ENCODE measurements around the gene ACMSD. TPM values are rescaled to one million over a fixed set of nuclear protein-coding genes. Genes with fewer than 3 reads are reported as not detected.
"Not testable (repeated sequence)": the region's sequence is repeated elsewhere in the genome, so short reads cannot be mapped to it uniquely, and the experiment has no call there.

ACMSD gene
- total RNA-seq, 1 donor from 2014 or later, result not detected

DNA sequence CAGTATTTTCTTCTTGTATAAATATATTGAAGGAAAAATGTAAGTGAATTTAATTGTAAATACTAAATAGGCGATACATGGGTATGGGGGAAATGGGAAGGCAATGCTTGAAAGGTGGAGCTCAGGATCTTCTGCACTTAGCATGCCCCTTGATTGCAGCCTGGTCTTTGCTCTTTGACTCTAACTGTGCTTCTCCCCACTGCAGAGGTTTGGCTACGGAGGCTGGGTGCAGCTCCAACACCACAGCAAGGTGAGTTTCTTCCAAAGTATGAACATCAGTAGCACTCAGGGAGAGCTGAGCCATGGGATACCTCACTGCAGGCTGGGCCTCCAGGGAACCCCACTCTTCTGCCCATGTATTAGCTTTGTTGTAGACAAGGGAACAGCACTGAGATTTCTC, 6.6 kb downstream of the ACMSD start:
- no peak for ATAC-seq (ENCODE audit: poor library complexity)
- intact Hi-C loops (cut with DNase I), result no loop called here
- DNase-seq, result no peak

GRCh38 chr2:134845719-134846118, 7.3 kb downstream of the ACMSD start:
- DNase-seq, result no peak
- intact Hi-C loops (cut with DNase I), result no loop called here
- no peak for ATAC-seq (ENCODE audit: poor library complexity)

- ATAC-seq (ENCODE audit: poor library complexity) (no peak), DNase-seq (no peak)
- intact Hi-C loops (cut with DNase I), result no loop called here
Measured at GRCh38 chr2:134846213-134846612, 7.8 kb downstream of the ACMSD start.

DNA sequence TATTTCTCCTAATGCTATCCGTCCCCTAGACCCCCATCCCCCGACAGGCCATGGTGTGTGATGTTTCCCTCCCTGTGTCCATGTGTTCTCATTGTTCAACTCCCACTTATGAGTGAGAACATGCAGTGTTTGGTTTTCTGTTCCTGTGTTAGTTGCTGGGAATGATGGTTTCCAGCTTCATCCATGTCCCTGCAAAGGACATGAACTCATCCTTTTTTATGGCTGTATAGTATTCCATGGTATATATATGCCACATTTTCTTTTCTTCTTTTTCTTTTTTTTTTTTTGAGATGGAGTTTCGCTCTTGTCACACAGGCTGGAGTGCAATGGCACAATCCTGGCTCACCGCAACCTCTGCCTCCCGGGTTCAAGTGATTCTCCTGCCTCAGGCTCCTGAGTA, 9.2 kb downstream of the ACMSD start:
- ATAC-seq (ENCODE audit: poor library complexity); intact Hi-C loops (cut with DNase I): not testable (repeated sequence)

GRCh38 chr2:134852518-134852917, 14.1 kb downstream of the ACMSD start:
- DNase-seq (no peak), ATAC-seq (ENCODE audit: poor library complexity) (no peak)
- intact Hi-C loops (cut with DNase I), result no loop called here

More for the DNA sequence above, 9.2 kb downstream of the ACMSD start:
- not testable (repeated sequence) for DNase-seq

GRCh38 chr2:134855709-134856108, 17.3 kb downstream of the ACMSD start:
- DNase-seq, result no peak
- intact Hi-C loops (cut with DNase I), result no loop called here
- ATAC-seq (ENCODE audit: poor library complexity), result no peak

GRCh38 chr2:134858245-134858644, 19.8 kb downstream of the ACMSD start:
- ATAC-seq (ENCODE audit: poor library complexity) (no peak), DNase-seq (no peak)
- intact Hi-C loops (cut with DNase I), result no loop called here

GRCh38 chr2:134861173-134861572, 22.8 kb downstream of the ACMSD start:
- intact Hi-C loops (cut with DNase I), result no loop called here
- no peak for DNase-seq
- no peak for ATAC-seq (ENCODE audit: poor library complexity)

GRCh38 chr2:134862069-134862468, 23.7 kb downstream of the ACMSD start:
- intact Hi-C loops (cut with DNase I), result no loop called here
- DNase-seq, result no peak
- ATAC-seq (ENCODE audit: poor library complexity), result no peak

- intact Hi-C loops (cut with DNase I), result no loop called here
- no peak for ATAC-seq (ENCODE audit: poor library complexity)
- no peak for DNase-seq
Measured at GRCh38 chr2:134862674-134863073, 24.3 kb downstream of the ACMSD start.

DNA sequence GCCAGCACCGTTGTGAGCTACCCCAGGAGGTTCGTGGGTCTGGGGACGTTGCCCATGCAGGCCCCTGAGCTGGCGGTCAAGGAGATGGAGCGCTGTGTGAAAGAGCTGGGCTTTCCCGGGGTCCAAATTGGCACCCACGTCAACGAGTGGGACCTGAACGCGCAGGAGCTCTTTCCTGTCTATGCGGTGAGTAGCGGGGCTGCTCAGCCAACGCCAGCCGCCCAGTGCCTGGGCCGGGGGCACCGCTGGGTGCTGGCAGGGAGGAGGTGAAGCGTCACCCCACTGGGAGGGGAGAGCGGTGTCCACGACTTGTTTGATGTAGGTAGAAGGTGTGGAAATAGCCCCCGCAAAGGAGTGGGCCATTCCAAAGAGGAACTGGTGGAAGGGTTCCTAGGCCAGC, 25.0 kb downstream of the ACMSD start:
- DNase-seq, result no peak
- intact Hi-C loops (cut with DNase I), result no loop called here
- no peak for ATAC-seq (ENCODE audit: poor library complexity)

DNA sequence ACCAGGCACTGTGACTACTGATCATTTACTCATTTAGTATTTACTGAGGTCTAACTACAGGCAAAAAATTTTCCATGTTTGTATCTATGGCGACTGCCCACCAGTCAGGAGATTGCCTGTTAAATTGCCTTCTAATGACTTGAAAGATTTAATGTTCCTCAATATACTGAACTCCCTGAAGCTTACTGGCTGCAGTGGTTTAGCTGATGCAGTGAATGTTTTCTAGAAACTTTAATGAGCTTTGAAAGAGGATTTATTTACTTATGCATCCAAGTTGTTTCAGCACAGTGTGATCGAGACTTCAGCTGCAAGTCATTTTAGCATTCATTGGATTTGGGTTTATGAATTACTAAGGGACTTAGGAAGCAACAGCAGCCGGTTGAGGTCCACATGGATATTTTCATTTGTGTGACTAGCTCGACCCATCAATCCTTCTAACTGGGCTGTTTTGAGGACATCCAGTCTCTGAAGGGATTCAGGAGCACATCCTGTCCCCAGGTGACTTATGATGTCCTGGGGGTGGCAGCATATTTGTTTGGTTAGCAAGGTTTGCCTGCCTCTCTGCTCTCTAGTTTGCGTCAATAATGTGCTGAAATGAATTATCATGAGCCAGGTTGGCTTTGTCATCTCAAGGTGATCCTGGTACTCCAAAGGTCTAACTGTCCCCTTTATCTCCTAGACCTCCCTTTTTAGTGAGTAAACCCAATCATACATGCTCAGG, 26.8 kb downstream of the ACMSD start:
- DNase-seq (no peak), ATAC-seq (ENCODE audit: poor library complexity) (no peak)
- intact Hi-C loops (cut with DNase I), result no loop called here

GRCh38 chr2:134866498-134867099, 28.2 kb downstream of the ACMSD start:
- ATAC-seq (ENCODE audit: poor library complexity), result no peak
- DNase-seq, result no peak
- intact Hi-C loops (cut with DNase I), result no loop called here

- intact Hi-C loops (cut with DNase I), result no loop called here
- ATAC-seq (ENCODE audit: poor library complexity) (peak; percentile 88), DNase-seq (peak; percentile 38)
Measured at GRCh38 chr2:134869946-134870736, 31.7 kb downstream of the ACMSD start.

DNA sequence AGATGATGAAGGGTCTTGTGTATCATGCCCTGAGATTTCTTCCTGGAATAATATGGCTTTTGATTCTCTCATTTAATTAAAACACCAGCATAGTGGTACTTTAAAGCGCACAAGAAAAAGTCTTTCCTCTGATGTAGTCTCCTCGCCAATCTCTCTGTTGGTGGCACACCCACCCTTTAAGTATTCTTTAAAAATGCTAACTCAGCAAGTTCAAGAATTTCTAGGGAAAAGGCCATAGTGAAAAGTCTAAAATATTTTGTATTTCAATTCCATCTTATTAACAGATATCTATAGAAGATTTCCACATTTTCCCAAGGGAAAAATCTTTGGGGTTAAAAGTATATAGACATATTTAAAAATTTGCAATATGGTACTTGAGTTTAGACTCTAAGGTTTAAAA, 34.7 kb downstream of the ACMSD start:
- DNase-seq, result no peak
- no peak for ATAC-seq (ENCODE audit: poor library complexity)
- intact Hi-C loops (cut with DNase I), result no loop called here

DNA sequence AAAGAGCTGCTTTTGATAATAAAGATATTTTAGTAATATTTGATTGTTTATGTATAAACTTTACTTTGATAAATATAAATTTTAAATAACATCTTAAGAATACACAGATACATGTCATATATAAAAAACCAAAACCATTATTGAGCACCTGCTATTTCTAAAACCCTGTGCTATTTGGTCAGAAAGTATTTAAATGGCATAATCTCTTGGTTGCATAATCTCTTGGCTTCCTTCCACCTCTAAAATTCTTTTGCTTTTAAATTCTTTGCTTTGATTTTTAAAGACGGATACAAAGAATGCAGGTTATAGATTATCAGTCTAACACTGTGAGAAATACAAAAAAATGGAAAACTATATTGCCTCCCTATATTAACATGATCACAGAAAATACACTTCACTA, 36.9 kb downstream of the ACMSD start:
- ATAC-seq (ENCODE audit: poor library complexity) (no peak), DNase-seq (no peak)
- intact Hi-C loops (cut with DNase I), result no loop called here

DNA sequence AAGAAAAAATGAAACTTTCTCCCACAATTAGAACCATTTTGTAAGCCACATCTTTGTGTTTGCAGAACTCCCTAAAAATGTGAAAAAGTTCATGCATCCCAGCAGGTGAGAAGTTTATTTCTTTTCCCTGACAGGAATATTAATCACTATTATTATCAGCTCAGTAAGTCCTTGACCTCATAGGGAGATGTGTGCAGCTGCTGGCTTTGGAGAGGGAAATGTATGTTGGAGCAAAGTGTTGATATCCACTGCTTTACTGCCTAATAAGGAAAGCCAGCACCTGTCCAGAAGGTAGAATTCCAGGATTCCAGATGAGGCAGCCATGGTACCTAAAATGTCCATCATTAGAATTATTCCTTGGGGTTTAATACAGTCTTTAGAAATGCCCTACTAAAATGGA, 44.4 kb downstream of the ACMSD start:
- intact Hi-C loops (cut with DNase I), result no loop called here
- ATAC-seq (ENCODE audit: poor library complexity) (no peak), DNase-seq (no peak)

DNA sequence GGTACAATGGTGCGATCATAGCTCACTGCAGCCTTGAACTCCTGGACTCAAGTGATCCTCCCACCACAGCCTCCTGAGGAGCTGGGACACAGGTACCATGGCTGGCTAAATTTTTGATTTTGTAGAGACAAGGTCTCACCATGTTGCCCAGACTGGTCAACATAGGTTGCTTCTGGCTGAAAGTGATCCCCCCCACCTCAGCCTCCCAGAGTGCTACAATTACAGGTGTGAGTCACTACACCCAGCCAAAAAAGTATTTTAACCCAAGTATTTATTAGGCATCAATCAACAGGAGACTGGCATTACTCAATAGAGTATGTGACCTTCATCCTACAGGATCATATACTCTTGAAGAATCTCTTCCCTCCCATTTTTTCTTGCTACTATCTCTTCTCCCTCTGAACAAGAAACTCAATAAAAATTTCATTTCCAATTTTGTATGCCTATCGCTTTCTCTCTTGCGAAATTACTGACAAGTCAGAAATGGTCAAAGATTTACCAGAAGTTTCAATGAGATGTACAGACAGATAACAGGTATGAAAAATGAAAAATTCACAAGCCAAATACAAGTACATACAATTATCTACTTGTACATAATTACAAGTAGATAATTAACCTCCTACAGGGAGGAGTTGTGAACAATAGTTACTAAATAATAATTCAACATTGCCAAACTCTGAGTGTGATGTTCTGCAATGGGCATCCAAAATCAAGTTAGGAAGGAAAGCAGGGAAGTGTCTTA, 45.3 kb downstream of the ACMSD start:
- no peak for ATAC-seq (ENCODE audit: poor library complexity)
- intact Hi-C loops (cut with DNase I), result no loop called here

DNA sequence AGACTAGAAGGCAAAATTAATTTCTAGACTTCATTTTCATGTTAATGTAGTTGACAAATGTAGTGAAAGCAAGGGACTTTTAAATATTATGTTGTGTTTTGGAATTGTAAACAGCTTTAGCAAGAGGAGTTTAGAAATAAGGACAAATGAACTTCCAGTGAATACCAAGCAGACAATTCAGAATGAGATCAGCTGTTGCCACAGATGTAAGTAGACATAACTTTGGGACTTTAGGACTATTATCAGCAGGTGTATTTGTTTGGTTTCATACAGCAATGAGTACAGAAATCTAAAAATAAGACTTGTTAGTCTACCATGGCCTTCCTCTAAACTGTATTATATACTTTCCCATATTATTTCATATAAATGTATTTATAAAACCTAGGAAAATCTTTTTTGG, 46.0 kb downstream of the ACMSD start:
- no peak for DNase-seq
- intact Hi-C loops (cut with DNase I), result no loop called here
- no peak for ATAC-seq (ENCODE audit: poor library complexity)

More for the DNA sequence above, 45.3 kb downstream of the ACMSD start:
- no peak for DNase-seq
